ENCODE measurements around the gene CNTROB. TPM values are rescaled to one million over a fixed set of nuclear protein-coding genes. Genes with fewer than 3 reads are reported as not detected.

The CNTROB gene
- total RNA-seq, 4 donors from 2014 or later: 22.7 to 62.1 (median 31.6) TPM

DNA sequence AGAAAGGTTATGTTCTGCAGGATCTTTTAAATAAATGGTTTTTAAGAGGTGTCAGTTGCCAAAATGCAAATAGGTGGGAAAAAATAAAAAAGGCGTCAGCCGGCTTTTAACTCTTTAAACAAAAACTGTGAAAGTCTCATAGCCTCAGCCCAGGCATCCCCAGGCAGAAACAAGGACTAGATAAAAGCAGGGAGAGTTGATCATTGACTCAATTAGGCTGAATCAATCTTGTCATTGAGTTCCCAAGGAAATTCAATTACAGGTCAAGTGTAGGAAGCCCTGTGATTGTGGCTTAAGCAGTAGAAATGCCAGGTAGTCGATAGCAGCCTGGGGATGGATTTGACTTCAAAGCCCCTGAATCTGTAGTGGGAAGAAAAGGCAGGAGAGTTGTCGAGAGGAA lies 39.6 kb downstream of the CNTROB start:
- WGBS, 2 donors (ENCODE audit: low coverage in 1 of 2): 61 to 75% methylated on average over 2 to 4 of the region's 4 CpGs
- Histone ChIP-seq H3K36me3 (no peaks in the 10 kb centered on the region), H3K27ac (no peak overlapping the region), H3K4me3 (no peak overlapping the region), H3K9me3 (peaks cover 17 to 19% of the 10 kb centered on the region in 2 donors), H3K4me1 (peaks cover 0 to 3% (median 1%) of the 10 kb centered on the region in 4 donors), H3K27me3 (no peaks in the 10 kb centered on the region)
- intact Hi-C loops (cut with DNase I; ENCODE audit: low total_unique reads): no loop called here
- TF ChIP-seq, protein P1, sequence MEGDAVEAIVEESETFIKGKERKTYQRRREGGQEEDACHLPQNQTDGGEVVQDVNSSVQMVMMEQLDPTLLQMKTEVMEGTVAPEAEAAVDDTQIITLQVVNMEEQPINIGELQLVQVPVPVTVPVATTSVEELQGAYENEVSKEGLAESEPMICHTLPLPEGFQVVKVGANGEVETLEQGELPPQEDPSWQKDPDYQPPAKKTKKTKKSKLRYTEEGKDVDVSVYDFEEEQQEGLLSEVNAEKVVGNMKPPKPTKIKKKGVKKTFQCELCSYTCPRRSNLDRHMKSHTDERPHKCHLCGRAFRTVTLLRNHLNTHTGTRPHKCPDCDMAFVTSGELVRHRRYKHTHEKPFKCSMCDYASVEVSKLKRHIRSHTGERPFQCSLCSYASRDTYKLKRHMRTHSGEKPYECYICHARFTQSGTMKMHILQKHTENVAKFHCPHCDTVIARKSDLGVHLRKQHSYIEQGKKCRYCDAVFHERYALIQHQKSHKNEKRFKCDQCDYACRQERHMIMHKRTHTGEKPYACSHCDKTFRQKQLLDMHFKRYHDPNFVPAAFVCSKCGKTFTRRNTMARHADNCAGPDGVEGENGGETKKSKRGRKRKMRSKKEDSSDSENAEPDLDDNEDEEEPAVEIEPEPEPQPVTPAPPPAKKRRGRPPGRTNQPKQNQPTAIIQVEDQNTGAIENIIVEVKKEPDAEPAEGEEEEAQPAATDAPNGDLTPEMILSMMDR (IDR thresholded peaks at IDR 0.05): no peak
- TF ChIP-seq EP300 (IDR thresholded peaks at IDR 0.05; ENCODE audit: low read depth): no peak
- no peak for TF ChIP-seq POLR2A (IDR thresholded peaks at IDR 0.05)
- TF ChIP-seq POLR2AphosphoS5 (IDR thresholded peaks at IDR 0.05): no peak
- in situ Hi-C loops (cut with MboI; ENCODE audit: low pct_ligation_motif_present in 1 of 4, low pct_unique_long_range_greater_than_20kb in 1 of 4, low sequenced_read_pairs in 3 of 4): no loop called here
- DNase-seq: no peak

DNA sequence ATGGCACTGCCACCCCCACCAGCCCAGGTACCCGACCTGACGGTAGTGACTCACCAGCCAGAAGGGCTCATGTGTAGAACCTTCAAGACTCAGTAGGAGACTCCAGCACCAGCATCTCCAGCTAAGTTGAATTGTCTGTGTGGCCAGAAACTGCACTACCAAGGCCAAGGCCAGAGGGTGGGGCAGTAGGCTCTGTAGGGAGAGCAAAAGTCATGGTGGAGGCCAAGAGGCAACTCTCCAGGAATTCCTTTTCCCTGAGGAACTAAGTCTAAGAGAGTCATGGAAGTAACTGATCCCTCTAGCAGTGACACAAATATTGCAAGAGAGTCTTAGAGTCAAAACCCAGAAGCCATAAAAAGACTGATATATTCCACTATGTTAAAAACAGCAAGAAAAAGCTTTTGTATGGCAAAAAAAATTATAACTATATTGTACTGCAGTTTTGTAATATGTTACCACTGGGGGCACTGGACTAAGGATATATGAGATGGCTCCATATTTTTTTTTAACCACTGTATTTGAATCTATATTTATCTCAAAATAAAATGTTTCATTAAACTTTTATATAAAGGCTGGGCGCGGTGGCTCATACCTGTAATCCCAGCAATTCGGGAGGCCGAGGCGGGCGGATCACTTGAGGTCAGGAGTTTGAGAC lies 40.3 kb downstream of the CNTROB start:
- H3K9me3 ChIP-seq: peaks cover 17 to 19% of the 10 kb centered on the region in 2 donors
- no peaks in the 10 kb centered on the region for H3K27me3 ChIP-seq
- intact Hi-C loops (cut with DNase I; ENCODE audit: low total_unique reads): no loop called here
- 96% methylated on average over 8 of the region's 8 CpGs; no CpG with 5 or more reads in 1 of the 2 donors for WGBS, 2 donors (ENCODE audit: low coverage in 1 of 2)
- H3K27ac ChIP-seq: no peak overlapping the region
- no peak for DNase-seq
- H3K4me3 ChIP-seq: no peak overlapping the region
- in situ Hi-C loops (cut with MboI; ENCODE audit: low pct_ligation_motif_present in 1 of 4, low pct_unique_long_range_greater_than_20kb in 1 of 4, low sequenced_read_pairs in 3 of 4): no loop called here
- H3K36me3 ChIP-seq: no peaks in the 10 kb centered on the region
- H3K4me1 ChIP-seq: peaks cover 0 to 9% (median 4%) of the 10 kb centered on the region in 4 donors
- TF ChIP-seq, protein P1 (IDR thresholded peaks at IDR 0.05): peak in 2 of 5 experiments; percentile 6 to 11
- no peak for TF ChIP-seq POLR2A (IDR thresholded peaks at IDR 0.05)

DNA sequence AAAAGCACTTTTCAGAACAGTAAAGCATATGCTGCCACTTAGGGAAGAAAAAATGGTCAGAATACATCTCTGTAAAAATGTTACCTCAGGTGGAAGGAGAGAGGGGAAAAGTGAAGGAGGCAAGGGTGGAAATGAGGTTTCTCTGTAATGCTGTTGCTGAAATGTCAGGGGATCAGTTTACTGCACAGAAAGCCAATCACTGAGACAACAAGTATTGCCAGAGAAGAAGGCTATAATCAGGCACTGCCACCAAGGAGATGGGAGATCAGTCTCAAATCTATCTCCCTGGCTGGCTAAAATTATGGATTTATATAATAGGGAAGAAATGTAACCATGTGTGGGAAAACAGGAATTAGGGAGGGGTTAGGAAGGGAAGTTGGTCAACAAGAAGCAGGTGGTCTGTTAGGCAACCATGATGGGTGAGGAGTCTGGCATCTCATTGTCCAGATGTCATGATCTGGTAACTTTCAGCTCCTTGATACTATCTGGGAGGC lies 42.7 kb downstream of the CNTROB start:
- intact Hi-C loops (cut with DNase I; ENCODE audit: low total_unique reads): no loop called here
- in situ Hi-C loops (cut with MboI; ENCODE audit: low pct_ligation_motif_present in 1 of 4, low pct_unique_long_range_greater_than_20kb in 1 of 4, low sequenced_read_pairs in 3 of 4): loop anchor here in 2 of 4 donors (25.0 kb wide), 1 partner anchor 112 kb away; the partner anchor contains the start of genes CYB5D1 (in 2 of the 2), NAA38 (in 2 of the 2) and TMEM88 (in 2 of the 2)
- no peaks in the 10 kb centered on the region for H3K27me3 ChIP-seq
- H3K36me3 ChIP-seq: no peaks in the 10 kb centered on the region
- peaks cover 17 to 19% of the 10 kb centered on the region in 2 donors for H3K9me3 ChIP-seq
- no peak for DNase-seq
- H3K4me3 ChIP-seq: no peak overlapping the region
- no peak for TF ChIP-seq POLR2AphosphoS5 (IDR thresholded peaks at IDR 0.05)
- TF ChIP-seq, protein P1 (IDR thresholded peaks at IDR 0.05): no peak
- TF ChIP-seq POLR2A (IDR thresholded peaks at IDR 0.05): no peak
- no peak for TF ChIP-seq EP300 (IDR thresholded peaks at IDR 0.05; ENCODE audit: low read depth)
- H3K27ac ChIP-seq: no peak overlapping the region
- H3K4me1 ChIP-seq: peaks cover 0 to 10% (median 4%) of the 10 kb centered on the region in 4 donors

DNA sequence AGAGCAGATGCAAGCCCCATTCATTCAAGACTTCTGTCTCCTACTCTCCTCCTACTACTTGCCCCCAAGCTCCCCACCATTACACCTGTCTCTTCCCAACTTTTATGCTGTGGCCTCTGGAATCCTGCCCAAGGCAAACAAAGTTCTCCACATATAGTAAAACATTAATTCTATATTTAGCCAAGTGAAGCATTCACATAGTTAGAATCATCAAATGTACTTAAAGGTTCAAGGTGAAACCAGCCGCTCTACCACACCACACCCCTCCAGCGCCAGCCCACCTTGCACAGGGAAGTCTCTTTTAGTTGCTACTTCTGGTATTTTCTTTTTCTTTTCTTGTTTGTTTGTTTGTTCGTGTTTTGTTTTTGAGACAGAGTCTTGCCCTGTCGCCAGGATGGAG lies 45.0 kb downstream of the CNTROB start:
- intact Hi-C loops (cut with DNase I; ENCODE audit: low total_unique reads): no loop called here
- Histone ChIP-seq H3K9me3 (peaks cover 17 to 19% of the 10 kb centered on the region in 2 donors), H3K36me3 (no peaks in the 10 kb centered on the region), H3K27ac (peak overlapping the region in 1 of 4 donors; percentile 3), H3K4me3 (no peak overlapping the region), H3K27me3 (no peaks in the 10 kb centered on the region), H3K4me1 (peaks cover 0 to 10% (median 4%) of the 10 kb centered on the region in 4 donors)
- in situ Hi-C loops (cut with MboI; ENCODE audit: low pct_ligation_motif_present in 1 of 4, low pct_unique_long_range_greater_than_20kb in 1 of 4, low sequenced_read_pairs in 3 of 4): loop anchor here in 2 of 4 donors (25.0 kb wide), 1 partner anchor 115 kb away; the partner anchor contains the start of genes CYB5D1 (in 2 of the 2), NAA38 (in 2 of the 2) and TMEM88 (in 2 of the 2)
- DNase-seq: peak; percentile 15
- TF ChIP-seq, protein P1 (IDR thresholded peaks at IDR 0.05): no peak
- TF ChIP-seq POLR2A (IDR thresholded peaks at IDR 0.05): no peak
- TF ChIP-seq POLR2AphosphoS5 (IDR thresholded peaks at IDR 0.05): no peak
- no peak for TF ChIP-seq EP300 (IDR thresholded peaks at IDR 0.05; ENCODE audit: low read depth)
- WGBS, 2 donors (ENCODE audit: low coverage in 1 of 2): 54 to 58% methylated on average over 3 to 4 of the region's 4 CpGs

All from transverse colon (tissue), 4 donors.